Measurements from ENCODE around the gene PAX8. TPM values are rescaled to one million over a fixed set of nuclear protein-coding genes. Genes with fewer than 3 reads are reported as not detected.
"Not testable (repeated sequence)": the region's sequence is repeated elsewhere in the genome, so short reads cannot be mapped to it uniquely, and the experiment has no call there.

PAX8 gene
- total and polyA plus RNA-seq, 2 donors (not counting 1 experiment from before 2014, with no cell fraction given), result 0.45 to 0.64 TPM

GRCh38 chr2:113304702-113305101 lies 26.0 kb upstream of the PAX8 start:
- Histone ChIP-seq H3K9ac (ENCODE audit: low read length) (no peak overlapping the region), H3K4me1 (ENCODE audit: control insufficient read depth in 2 of 2, insufficient read depth in 2 of 2, low read length in 2 of 2) (no peaks in the 10 kb centered on the region), H4K20me1 (ENCODE audit: control insufficient read depth, insufficient read depth, low read length, poor library complexity, severe bottlenecking) (no peaks in the 10 kb centered on the region), H2AFZ (ENCODE audit: insufficient read depth, low read depth, low read length, poor library complexity, severe bottlenecking) (no peak overlapping the region), H3K27me3 (replicated peaks in 1 of 4; ENCODE audit: control extremely low read depth in 1 of 4, control insufficient read depth in 3 of 4, insufficient read depth in 4 of 4, low read length in 3 of 4) (no peaks in the 10 kb centered on the region), H3K36me3 (replicated peaks in 1 of 2; ENCODE audit: control extremely low read depth in 1 of 2, control insufficient read depth in 1 of 2, extremely low read depth in 1 of 2, insufficient read depth in 2 of 2, low read length in 1 of 2) (no peaks in the 10 kb centered on the region), H3K27ac (ENCODE audit: low read length in 2 of 2) (no peak overlapping the region), H3K4me3 (ENCODE audit: control extremely low read depth in 1 of 5, extremely low read depth in 1 of 5, insufficient read depth in 1 of 5, low read depth in 2 of 5, low read length in 4 of 5) (no peak overlapping the region), H3K79me2 (ENCODE audit: control insufficient read depth, insufficient read depth, low read length) (no peaks in the 10 kb centered on the region), H3K4me2 (replicated peaks; ENCODE audit: low read depth, low read length, poor library complexity, severe bottlenecking) (no peak overlapping the region), H3K9me3 (ENCODE audit: control extremely low read depth in 1 of 3, control insufficient read depth in 2 of 3, insufficient read depth in 1 of 3, low read length in 2 of 3) (no peaks in the 10 kb centered on the region)
- 91% methylated on average over 6 of the region's 6 CpGs for WGBS (ENCODE audit: insufficient coverage)
- Mint-ChIP-seq H3K4me3 (no peak overlapping the region), H3K27me3 (peaks cover 17% of the 10 kb centered on the region), H3K4me1 (no peaks in the 10 kb centered on the region), H3K9me3 (ENCODE audit: insufficient read depth) (no peaks in the 10 kb centered on the region), H3K27ac (no peak overlapping the region)
- TF ChIP-seq EZH2 (IDR thresholded peaks at IDR 0.05; ENCODE audit: borderline replicate concordance, insufficient read depth, low read depth, low read length, poor library complexity, severe bottlenecking), result no peak
- TF ChIP-seq, protein P1, sequence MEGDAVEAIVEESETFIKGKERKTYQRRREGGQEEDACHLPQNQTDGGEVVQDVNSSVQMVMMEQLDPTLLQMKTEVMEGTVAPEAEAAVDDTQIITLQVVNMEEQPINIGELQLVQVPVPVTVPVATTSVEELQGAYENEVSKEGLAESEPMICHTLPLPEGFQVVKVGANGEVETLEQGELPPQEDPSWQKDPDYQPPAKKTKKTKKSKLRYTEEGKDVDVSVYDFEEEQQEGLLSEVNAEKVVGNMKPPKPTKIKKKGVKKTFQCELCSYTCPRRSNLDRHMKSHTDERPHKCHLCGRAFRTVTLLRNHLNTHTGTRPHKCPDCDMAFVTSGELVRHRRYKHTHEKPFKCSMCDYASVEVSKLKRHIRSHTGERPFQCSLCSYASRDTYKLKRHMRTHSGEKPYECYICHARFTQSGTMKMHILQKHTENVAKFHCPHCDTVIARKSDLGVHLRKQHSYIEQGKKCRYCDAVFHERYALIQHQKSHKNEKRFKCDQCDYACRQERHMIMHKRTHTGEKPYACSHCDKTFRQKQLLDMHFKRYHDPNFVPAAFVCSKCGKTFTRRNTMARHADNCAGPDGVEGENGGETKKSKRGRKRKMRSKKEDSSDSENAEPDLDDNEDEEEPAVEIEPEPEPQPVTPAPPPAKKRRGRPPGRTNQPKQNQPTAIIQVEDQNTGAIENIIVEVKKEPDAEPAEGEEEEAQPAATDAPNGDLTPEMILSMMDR (IDR thresholded peaks at IDR 0.05), result no peak
- DNase-seq (no peak), ATAC-seq (ENCODE audit: low read depth) (no peak)
- intact Hi-C loops (cut with micrococcal nuclease), result no loop called here
- ChIA-PET CTCF (no interaction called here), POLR2A (no interaction called here)

DNA sequence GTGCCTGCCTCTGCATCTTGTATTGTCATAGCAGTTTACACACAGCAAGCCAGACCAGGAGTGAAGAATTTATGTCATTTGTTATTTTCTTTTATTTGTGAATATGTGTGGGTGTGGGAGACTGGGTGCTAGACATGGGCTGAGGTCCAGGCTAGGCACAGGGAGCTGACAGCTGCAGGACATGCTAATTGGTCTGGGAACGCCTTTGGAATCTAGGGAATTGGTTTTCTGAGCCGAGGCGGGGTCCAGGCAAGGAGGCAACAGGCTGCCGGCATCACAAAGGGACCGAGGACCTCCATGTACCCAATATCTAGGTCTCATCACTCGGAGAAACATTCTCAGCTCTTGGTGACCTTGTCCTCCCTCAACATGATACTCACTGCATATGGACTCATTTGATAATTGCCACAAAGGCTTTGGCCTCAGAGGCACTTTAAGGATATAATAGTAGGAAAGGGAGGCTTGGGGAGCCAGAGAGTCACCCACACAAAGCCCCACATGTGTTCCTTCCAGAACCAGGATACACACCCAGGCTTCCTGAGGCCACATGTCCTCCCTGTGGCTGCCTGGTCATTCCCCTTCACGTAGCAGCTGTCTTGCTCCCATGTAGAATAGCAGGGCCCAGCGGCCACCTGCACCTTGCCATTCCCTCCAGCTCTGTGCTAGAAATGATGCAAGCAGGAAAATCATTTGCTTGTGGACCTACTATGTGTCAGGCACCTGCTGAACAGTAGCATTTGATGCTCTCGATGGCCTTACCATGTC lies 23.7 kb upstream of the PAX8 start:
- H3K4me3 ChIP-seq (ENCODE audit: control extremely low read depth in 1 of 5, extremely low read depth in 1 of 5, insufficient read depth in 1 of 5, low read depth in 2 of 5, low read length in 4 of 5); H3K27ac ChIP-seq (ENCODE audit: low read length in 2 of 2); DNase-seq; H3K4me1 Mint-ChIP-seq; H3K9ac ChIP-seq (ENCODE audit: low read length); H3K27me3 Mint-ChIP-seq; H3K9me3 ChIP-seq (ENCODE audit: control extremely low read depth in 1 of 3, control insufficient read depth in 2 of 3, insufficient read depth in 1 of 3, low read length in 2 of 3); H4K20me1 ChIP-seq (ENCODE audit: control insufficient read depth, insufficient read depth, low read length, poor library complexity, severe bottlenecking); H3K4me3 Mint-ChIP-seq; H3K9me3 Mint-ChIP-seq (ENCODE audit: insufficient read depth); intact Hi-C loops (cut with micrococcal nuclease); CTCF ChIA-PET; POLR2A ChIA-PET; H3K27me3 ChIP-seq (replicated peaks in 1 of 4; ENCODE audit: control extremely low read depth in 1 of 4, control insufficient read depth in 3 of 4, insufficient read depth in 4 of 4, low read length in 3 of 4); H3K36me3 ChIP-seq (replicated peaks in 1 of 2; ENCODE audit: control extremely low read depth in 1 of 2, control insufficient read depth in 1 of 2, extremely low read depth in 1 of 2, insufficient read depth in 2 of 2, low read length in 1 of 2); H3K79me2 ChIP-seq (ENCODE audit: control insufficient read depth, insufficient read depth, low read length); H3K4me1 ChIP-seq (ENCODE audit: control insufficient read depth in 2 of 2, insufficient read depth in 2 of 2, low read length in 2 of 2); ATAC-seq (ENCODE audit: low read depth); H3K4me2 ChIP-seq (replicated peaks; ENCODE audit: low read depth, low read length, poor library complexity, severe bottlenecking); H2AFZ ChIP-seq (ENCODE audit: insufficient read depth, low read depth, low read length, poor library complexity, severe bottlenecking); H3K27ac Mint-ChIP-seq: not testable (repeated sequence)
- WGBS (ENCODE audit: insufficient coverage), result 89% methylated on average over 6 of the region's 9 CpGs
